Activated B cell treated with CpG ODN at 0.5 μM for 24 hours (primary cell): ENCODE results near the gene ANO6. TPM values are rescaled to one million over a fixed set of nuclear protein-coding genes. Genes with fewer than 3 reads are reported as not detected.

Experiments used
- ATAC-seq: fragments of 200-7000 bp; cut with Tn5 transposase; one replicate; pipeline ENCODE4 v1.10.0; 2021; ENCODE audit warnings: low read depth, mild to moderate bottlenecking, moderate library complexity
- CTCF ChIA-PET: fragments of 350-600 bp; sonication (Branson Sonifier 250); formaldehyde crosslinking; loops from one replicate; lab custom pipeline; 2021; ENCODE audit warnings: antibody characterized with exemption; lab: Charles Lee
- POLR2A ChIA-PET: fragments of 350-600 bp; sonication (Branson Sonifier 250); formaldehyde crosslinking; loops from one replicate; lab custom pipeline; 2021; ENCODE audit warnings: antibody characterized with exemption; lab: Charles Lee
- DNase-seq: peaks from one replicate; pipeline ENCODE4 v3.0.0; 2022
- H3K27ac Mint-ChIP-seq: one replicate; pipeline ENCODE4 v1.8.0; 2020; ENCODE audit warnings: mixed read lengths
- H3K27me3 Mint-ChIP-seq: one replicate; pipeline ENCODE4 v1.8.0; 2021; ENCODE audit warnings: mixed read lengths
- H3K36me3 Mint-ChIP-seq: one replicate; pipeline ENCODE4 v1.8.0; 2021; ENCODE audit warnings: low read depth, mixed read lengths
- H3K4me1 Mint-ChIP-seq: one replicate; pipeline ENCODE4 v1.8.0; 2021; ENCODE audit warnings: mixed read lengths
- H3K4me3 Mint-ChIP-seq: one replicate; pipeline ENCODE4 v1.8.0; 2020; ENCODE audit warnings: mild to moderate bottlenecking, mixed read lengths
- H3K9me3 Mint-ChIP-seq: one replicate; pipeline ENCODE4 v1.8.0; 2020; ENCODE audit warnings: mixed read lengths
- intact Hi-C: fragments of 100-400 bp; cut with micrococcal nuclease; formaldehyde crosslinking; loops from one replicate; pipeline ENCODE4 v1.15.1; 2024
- total RNA-seq: library from RNA; stranded (reverse); gene quantifications from 2 replicates; pipeline ENCODE4 v1.2.3, GENCODE V29; 2022
- TF ChIP-seq, protein P1 (sequence below): fragments of 200-600 bp; IDR thresholded peaks from one replicate; pipeline ENCODE4 v1.8.0; 2022; ENCODE audit warnings: antibody characterized with exemption, mild to moderate bottlenecking

ANO6 gene
- total RNA-seq, 1 donor from 2014 or later: 16.3 TPM

DNA sequence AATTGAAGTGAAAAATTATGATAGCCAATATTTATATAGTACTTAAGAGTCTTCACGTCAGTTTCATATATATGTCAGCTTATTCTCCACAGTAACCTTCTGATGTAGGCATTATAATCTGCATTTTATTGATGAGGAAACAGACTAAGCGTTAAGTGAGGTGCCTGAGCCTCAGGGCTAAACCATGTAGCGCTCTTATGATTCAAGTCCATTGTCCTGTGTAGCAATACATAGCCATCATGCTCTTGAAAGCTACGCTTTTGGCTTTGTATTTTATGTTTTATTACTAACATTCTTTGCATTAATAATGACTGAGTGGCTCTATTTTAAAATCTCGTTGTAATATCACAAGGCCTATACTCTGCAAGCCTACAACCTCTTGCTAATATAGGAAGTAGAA is 79.0 kb downstream of the ANO6 start:
- no peaks in the 10 kb centered on the region for H3K36me3 Mint-ChIP-seq

DNA sequence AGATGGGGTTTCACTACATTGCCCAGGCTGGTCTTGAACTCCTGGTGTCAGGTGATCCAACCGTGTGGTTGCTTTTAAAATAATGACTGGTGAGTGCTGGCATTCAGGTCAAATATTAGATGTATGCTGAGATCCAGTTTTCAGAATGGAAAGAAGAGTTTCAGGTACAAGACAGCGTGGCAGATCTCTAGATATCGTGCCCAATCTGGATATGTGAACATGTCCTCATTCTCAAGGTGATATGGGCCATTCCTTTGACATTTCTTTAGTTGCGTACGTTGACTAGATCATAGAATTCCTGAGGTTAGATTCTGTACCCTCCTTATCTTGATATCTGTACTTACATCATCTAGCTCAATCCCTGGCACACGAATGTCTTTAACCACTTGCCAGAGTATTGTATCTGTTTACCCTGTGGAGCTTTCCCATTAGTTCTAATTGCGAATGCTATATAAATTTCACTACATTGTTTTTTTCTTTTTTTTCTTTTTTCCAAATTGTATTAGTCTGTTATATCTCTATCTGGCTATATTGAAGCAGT is 80.2 kb downstream of the ANO6 start:
- Mint-ChIP-seq H3K36me3 (no peaks in the 10 kb centered on the region), H3K27me3 (no peaks in the 10 kb centered on the region), H3K4me1 (peaks cover 14% of the 10 kb centered on the region), H3K4me3 (no peak overlapping the region), H3K9me3 (no peaks in the 10 kb centered on the region), H3K27ac (no peak overlapping the region)
- ChIA-PET POLR2A (no interaction called here), CTCF (no interaction called here)
- ATAC-seq (no peak), DNase-seq (no peak)
- TF ChIP-seq, protein P1, sequence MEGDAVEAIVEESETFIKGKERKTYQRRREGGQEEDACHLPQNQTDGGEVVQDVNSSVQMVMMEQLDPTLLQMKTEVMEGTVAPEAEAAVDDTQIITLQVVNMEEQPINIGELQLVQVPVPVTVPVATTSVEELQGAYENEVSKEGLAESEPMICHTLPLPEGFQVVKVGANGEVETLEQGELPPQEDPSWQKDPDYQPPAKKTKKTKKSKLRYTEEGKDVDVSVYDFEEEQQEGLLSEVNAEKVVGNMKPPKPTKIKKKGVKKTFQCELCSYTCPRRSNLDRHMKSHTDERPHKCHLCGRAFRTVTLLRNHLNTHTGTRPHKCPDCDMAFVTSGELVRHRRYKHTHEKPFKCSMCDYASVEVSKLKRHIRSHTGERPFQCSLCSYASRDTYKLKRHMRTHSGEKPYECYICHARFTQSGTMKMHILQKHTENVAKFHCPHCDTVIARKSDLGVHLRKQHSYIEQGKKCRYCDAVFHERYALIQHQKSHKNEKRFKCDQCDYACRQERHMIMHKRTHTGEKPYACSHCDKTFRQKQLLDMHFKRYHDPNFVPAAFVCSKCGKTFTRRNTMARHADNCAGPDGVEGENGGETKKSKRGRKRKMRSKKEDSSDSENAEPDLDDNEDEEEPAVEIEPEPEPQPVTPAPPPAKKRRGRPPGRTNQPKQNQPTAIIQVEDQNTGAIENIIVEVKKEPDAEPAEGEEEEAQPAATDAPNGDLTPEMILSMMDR: no peak
- intact Hi-C loops: no loop called here

More for the DNA sequence above, 79.0 kb downstream of the ANO6 start:
- POLR2A ChIA-PET: interaction anchor here (0.6 kb wide), 1 partner anchor 13 kb away, joined by 3 read pairs; no protein-coding TSS in a partner anchor
- H3K9me3 Mint-ChIP-seq: no peaks in the 10 kb centered on the region
- no peak overlapping the region for H3K27ac Mint-ChIP-seq
- CTCF ChIA-PET: no interaction called here
- H3K27me3 Mint-ChIP-seq: no peaks in the 10 kb centered on the region
- ATAC-seq (no peak), DNase-seq (no peak)
- TF ChIP-seq, protein P1: no peak
- intact Hi-C loops: no loop called here
- H3K4me3 Mint-ChIP-seq: no peak overlapping the region
- H3K4me1 Mint-ChIP-seq: peaks cover 18% of the 10 kb centered on the region

DNA sequence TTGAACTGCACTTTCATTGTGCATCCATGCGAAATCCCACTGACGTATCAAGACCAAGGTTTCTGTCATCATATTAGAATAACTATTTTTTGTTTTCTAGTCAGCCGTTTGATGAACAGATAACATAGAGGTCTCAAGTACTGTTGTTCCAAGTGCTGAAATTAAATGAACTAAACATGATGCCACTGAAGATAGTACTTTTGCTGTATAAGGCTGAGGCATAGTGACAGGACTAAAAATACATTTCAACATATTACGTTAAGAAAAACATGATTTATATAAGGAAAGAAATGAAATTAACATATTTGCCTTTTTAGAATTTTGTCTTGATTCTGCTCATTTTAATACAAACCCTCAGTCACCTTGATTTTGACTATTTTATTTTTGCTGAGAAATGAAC is 82.2 kb downstream of the ANO6 start:
- CTCF ChIA-PET: no interaction called here
- no peaks in the 10 kb centered on the region for H3K9me3 Mint-ChIP-seq
- ATAC-seq: no peak

DNA sequence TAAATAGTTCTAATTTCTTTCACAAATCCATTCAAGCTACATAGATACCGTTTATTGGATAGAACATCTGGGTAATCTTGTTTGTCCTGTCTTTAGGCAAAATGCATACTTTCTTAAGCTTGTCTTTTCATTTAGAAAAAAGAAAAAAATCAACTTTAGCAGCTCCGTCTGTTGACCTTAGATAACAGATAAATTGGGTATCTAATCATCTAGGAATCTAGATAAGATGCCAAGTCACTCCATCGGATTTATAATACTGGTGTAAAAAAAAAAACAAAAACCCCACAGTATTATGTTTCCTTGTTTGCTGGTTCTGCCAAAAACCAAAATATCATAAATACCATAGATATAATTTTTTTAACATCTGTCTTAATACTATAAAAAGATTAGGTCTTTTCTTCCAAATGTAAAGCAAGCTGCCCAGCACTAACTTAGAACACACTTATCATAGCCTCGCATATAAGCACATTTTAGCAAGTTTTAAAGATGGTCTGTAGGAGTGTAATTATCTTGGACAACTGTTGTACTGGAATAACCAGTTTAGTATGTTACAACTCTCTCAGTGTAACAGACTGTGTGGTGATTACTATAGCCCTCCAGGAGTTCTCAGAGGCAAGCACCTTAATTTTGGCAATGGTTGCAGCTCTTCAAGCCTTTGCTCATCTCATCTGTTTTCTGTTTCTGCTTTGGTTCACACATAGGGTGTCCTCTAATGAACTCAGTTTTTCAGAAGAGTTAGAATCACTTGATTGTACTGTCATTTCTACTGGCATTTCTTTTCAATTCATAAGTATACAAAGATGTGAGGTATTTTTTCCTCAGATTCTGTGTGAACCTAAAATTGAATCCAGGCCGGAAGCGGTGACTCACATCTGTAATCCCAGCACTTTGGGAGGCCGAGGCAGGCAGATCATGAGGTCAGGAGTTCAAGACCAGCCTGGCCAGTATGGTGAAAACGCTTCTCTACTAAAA is 83.1 kb downstream of the ANO6 start:
- ATAC-seq (no peak), DNase-seq (no peak)
- H3K36me3 Mint-ChIP-seq: peaks cover 7% of the 10 kb centered on the region
- no peaks in the 10 kb centered on the region for H3K27me3 Mint-ChIP-seq
- H3K9me3 Mint-ChIP-seq: no peaks in the 10 kb centered on the region
- H3K4me3 Mint-ChIP-seq: no peak overlapping the region
- H3K27ac Mint-ChIP-seq: no peak overlapping the region
- ChIA-PET POLR2A (no interaction called here), CTCF (no interaction called here)
- intact Hi-C loops: no loop called here
- no peaks in the 10 kb centered on the region for H3K4me1 Mint-ChIP-seq
- TF ChIP-seq, protein P1: no peak

More for the DNA sequence above, 82.2 kb downstream of the ANO6 start:
- no peak overlapping the region for H3K27ac Mint-ChIP-seq
- H3K27me3 Mint-ChIP-seq: no peaks in the 10 kb centered on the region
- intact Hi-C loops: no loop called here
- H3K36me3 Mint-ChIP-seq: peaks cover 5% of the 10 kb centered on the region
- POLR2A ChIA-PET: no interaction called here
- no peak overlapping the region for H3K4me3 Mint-ChIP-seq
- H3K4me1 Mint-ChIP-seq: no peaks in the 10 kb centered on the region
- TF ChIP-seq, protein P1: no peak
- no peak for DNase-seq
